ENCODE measurements around the gene SUSD5. TPM values are rescaled to one million over a fixed set of nuclear protein-coding genes. Genes with fewer than 3 reads are reported as not detected.

SUSD5 gene
- total RNA-seq (not detected), polyA plus RNA-seq (under 1 TPM in 1 of 2 donors, not detected in 1; 0.25 TPM), total RNA-seq (not detected)

DNA sequence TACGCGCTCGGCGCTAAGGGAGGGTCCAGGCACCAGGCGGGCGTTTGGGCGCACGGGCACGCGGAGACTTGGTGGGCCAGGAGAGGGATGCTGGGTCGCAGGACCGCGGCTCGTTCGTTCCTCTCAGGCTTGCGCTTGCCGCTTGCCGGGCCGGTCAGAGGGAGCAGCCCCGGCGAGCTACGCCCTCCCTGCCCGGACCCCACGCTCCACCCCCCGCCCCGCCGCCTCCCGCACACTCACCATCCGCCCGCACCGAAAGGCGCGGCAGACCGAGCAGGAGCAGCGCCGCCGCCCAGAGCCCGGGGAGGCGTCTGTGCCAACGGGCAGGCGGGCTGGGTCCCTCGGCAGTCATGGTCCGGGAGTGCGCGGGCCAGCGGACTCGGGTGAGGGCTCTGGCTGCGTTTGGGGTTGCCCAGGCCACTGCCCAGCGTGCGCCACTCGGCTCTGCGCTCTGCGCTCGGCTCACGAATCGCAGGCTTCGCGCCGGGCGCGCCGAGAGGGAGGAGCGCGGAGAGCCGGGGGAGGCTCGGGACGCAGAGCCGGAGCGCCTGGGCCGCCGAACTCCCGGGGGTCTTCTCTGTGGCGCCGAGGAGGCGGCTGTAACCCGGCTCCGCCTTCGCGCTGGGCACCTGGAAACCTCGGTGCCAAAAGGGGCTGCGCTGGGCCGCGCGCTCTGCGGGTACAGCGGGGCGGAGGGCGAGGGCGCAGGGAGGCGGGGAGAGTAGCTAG is at the start of gene SUSD5:
Gene SUSD5 (minus strand): TSS at position 365 of the 729 bp plus-strand sequence. CDS start 13 bp downstream, at position 352.
- intact Hi-C loops (cut with micrococcal nuclease) = no loop called here
- H3K4me3 Mint-ChIP-seq = peak within 1 kb of the TSS in 5 of 10 donors; percentile 7 to 62 (median 26)
- no peaks in the 10 kb centered on the region for H3K36me3 Mint-ChIP-seq
- DNase-seq = no peak
- H3K27ac Mint-ChIP-seq = peak within 1 kb of the TSS in 1 of 9 donors; percentile 35
- CTCF ChIA-PET = no interaction called here
- H3K9me3 ChIP-seq (ENCODE audit: control insufficient read depth in 2 of 3, low read length in 3 of 3) = no peaks in the 10 kb centered on the region
- H3K4me1 ChIP-seq (ENCODE audit: control insufficient read depth in 2 of 2, insufficient read depth in 2 of 2, low read length in 2 of 2) = no peaks in the 10 kb centered on the region
- POLR2A ChIA-PET = no interaction called here
- no peak within 1 kb of the TSS for H3K4me3 ChIP-seq (ENCODE audit: low read length)
- no peak within 1 kb of the TSS for H3K27ac ChIP-seq (ENCODE audit: low read depth, low read length)
- peaks cover 0 to 2% (median 0%) of the 10 kb centered on the region in 11 donors for H3K9me3 Mint-ChIP-seq
- H3K4me1 Mint-ChIP-seq = peaks cover 0 to 15% (median 10%) of the 10 kb centered on the region in 7 donors
- H3K27me3 Mint-ChIP-seq = peaks cover 54 to 78% (median 57%) of the 10 kb centered on the region in 5 donors
- no peak for ATAC-seq
- H3K36me3 ChIP-seq (ENCODE audit: control insufficient read depth in 2 of 3, insufficient read depth in 3 of 3, low read length in 3 of 3) = no peaks in the 10 kb centered on the region
- no peaks in the 10 kb centered on the region for H3K27me3 ChIP-seq (ENCODE audit: control insufficient read depth in 2 of 2, insufficient read depth in 2 of 2, low read length in 2 of 2)

DNA sequence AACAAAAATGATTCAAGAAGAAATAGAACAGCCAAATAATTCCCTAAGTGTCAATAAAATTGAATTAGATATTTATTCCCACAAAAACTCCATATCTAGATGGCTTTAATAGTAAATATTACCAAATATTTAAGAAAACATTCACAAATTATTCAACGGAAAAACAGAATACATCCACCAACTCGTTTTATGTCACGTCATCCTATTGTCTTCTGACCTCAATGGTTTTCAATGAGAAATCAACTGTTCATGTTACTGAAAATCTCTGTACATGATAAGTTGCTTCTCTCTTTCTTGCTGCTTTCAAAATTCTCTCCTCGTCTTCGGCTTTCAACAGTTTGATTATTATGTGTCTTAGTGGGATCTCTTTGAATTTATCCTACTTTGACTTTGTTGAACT is 41.5 kb upstream of the SUSD5 start:
- H3K36me3 ChIP-seq (ENCODE audit: control insufficient read depth in 2 of 3, insufficient read depth in 3 of 3, low read length in 3 of 3) = no peaks in the 10 kb centered on the region
- intact Hi-C loops (cut with micrococcal nuclease) = no loop called here
- no peak overlapping the region for H3K27ac ChIP-seq (ENCODE audit: low read depth, low read length)
- Mint-ChIP-seq H3K4me3 (no peak overlapping the region), H3K9me3 (peaks cover 0 to 15% (median 3%) of the 10 kb centered on the region in 11 donors), H3K27me3 (peaks cover 0 to 12% (median 9%) of the 10 kb centered on the region in 5 donors), H3K36me3 (no peaks in the 10 kb centered on the region), H3K4me1 (no peaks in the 10 kb centered on the region), H3K27ac (no peak overlapping the region)
- no peak for ATAC-seq
- H3K4me1 ChIP-seq (ENCODE audit: control insufficient read depth in 2 of 2, insufficient read depth in 2 of 2, low read length in 2 of 2) = no peaks in the 10 kb centered on the region
- no peaks in the 10 kb centered on the region for H3K27me3 ChIP-seq (ENCODE audit: control insufficient read depth in 2 of 2, insufficient read depth in 2 of 2, low read length in 2 of 2)
- no peak overlapping the region for H3K4me3 ChIP-seq (ENCODE audit: low read length)
- CTCF ChIA-PET = no interaction called here
- POLR2A ChIA-PET = no interaction called here
- H3K9me3 ChIP-seq (ENCODE audit: control insufficient read depth in 2 of 3, low read length in 3 of 3) = no peaks in the 10 kb centered on the region
- DNase-seq = no peak

DNA sequence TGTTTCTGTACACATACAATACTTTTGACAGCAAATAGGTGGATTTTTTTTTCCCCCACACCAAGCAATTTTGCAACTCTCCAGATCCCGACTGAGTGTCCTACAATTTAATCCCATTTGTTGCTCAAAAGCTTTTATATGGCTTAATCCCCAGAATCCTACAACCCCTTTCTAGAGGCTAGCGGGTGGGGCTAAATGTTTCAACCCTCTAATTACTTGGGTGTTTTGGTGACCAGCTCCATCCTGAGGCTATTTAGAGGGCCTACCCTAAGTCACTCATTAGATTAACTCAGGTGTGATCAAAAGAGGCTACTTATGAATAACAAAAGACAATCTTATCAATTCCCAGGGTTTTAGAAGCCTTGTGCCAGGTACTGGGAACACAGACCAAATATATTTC is 37.6 kb upstream of the SUSD5 start:
- Histone ChIP-seq H3K9me3 (ENCODE audit: control insufficient read depth in 2 of 3, low read length in 3 of 3) (no peaks in the 10 kb centered on the region), H3K27me3 (ENCODE audit: control insufficient read depth in 2 of 2, insufficient read depth in 2 of 2, low read length in 2 of 2) (no peaks in the 10 kb centered on the region), H3K36me3 (ENCODE audit: control insufficient read depth in 2 of 3, insufficient read depth in 3 of 3, low read length in 3 of 3) (no peaks in the 10 kb centered on the region), H3K4me1 (ENCODE audit: control insufficient read depth in 2 of 2, insufficient read depth in 2 of 2, low read length in 2 of 2) (no peaks in the 10 kb centered on the region), H3K4me3 (ENCODE audit: low read length) (no peak overlapping the region), H3K27ac (ENCODE audit: low read depth, low read length) (no peak overlapping the region)
- no peaks in the 10 kb centered on the region for H3K36me3 Mint-ChIP-seq
- no peaks in the 10 kb centered on the region for H3K9me3 Mint-ChIP-seq
- no peak for ATAC-seq
- no peaks in the 10 kb centered on the region for H3K4me1 Mint-ChIP-seq
- POLR2A ChIA-PET = no interaction called here
- CTCF ChIA-PET = no interaction called here
- H3K27me3 Mint-ChIP-seq = peaks cover 5 to 30% (median 10%) of the 10 kb centered on the region in 5 donors
- intact Hi-C loops (cut with micrococcal nuclease) = no loop called here
- no peak for DNase-seq
- H3K4me3 Mint-ChIP-seq = no peak overlapping the region
- H3K27ac Mint-ChIP-seq = no peak overlapping the region

DNA sequence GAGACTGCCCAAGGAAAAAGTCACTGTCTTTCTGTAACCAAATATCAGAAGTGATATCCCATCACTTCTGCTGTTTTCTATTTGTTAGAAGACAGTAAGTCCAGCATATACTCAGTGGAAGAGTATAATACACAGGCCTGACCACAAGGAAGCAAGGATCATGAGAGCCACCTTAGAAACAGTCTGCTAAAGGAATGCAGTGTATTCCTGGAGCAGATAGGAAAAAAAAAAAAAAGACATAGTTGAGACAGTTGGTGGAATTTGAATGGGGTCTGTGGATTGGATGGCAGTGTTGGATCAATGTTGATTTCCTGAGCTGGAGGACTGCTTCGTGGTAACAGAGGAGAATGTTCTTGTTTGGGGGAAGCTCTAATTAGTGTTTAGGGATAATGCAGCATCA is 32.1 kb upstream of the SUSD5 start:
- H3K9me3 Mint-ChIP-seq = peaks cover 0 to 4% (median 0%) of the 10 kb centered on the region in 11 donors
- CTCF ChIA-PET = interaction anchor here (0.7 kb wide), 1 partner anchor 9 kb away, joined by 9 read pairs; no protein-coding TSS in a partner anchor
- H3K9me3 ChIP-seq (ENCODE audit: control insufficient read depth in 2 of 3, low read length in 3 of 3) = no peaks in the 10 kb centered on the region
- ATAC-seq (no peak), DNase-seq (no peak)
- H3K36me3 Mint-ChIP-seq = no peaks in the 10 kb centered on the region
- H3K27me3 ChIP-seq (ENCODE audit: control insufficient read depth in 2 of 2, insufficient read depth in 2 of 2, low read length in 2 of 2) = no peaks in the 10 kb centered on the region
- H3K27ac ChIP-seq (ENCODE audit: low read depth, low read length) = no peak overlapping the region
- no peaks in the 10 kb centered on the region for H3K4me1 Mint-ChIP-seq
- intact Hi-C loops (cut with micrococcal nuclease) = loop anchor here in 1 of 2 donors (5.0 kb wide), 1 partner anchor 118 kb away; no protein-coding TSS in a partner anchor
- no peaks in the 10 kb centered on the region for H3K4me1 ChIP-seq (ENCODE audit: control insufficient read depth in 2 of 2, insufficient read depth in 2 of 2, low read length in 2 of 2)
- H3K36me3 ChIP-seq (ENCODE audit: control insufficient read depth in 2 of 3, insufficient read depth in 3 of 3, low read length in 3 of 3) = no peaks in the 10 kb centered on the region
- no peak overlapping the region for H3K27ac Mint-ChIP-seq
- H3K4me3 ChIP-seq (ENCODE audit: low read length) = no peak overlapping the region
- POLR2A ChIA-PET = no interaction called here
- peaks cover 10 to 53% (median 14%) of the 10 kb centered on the region in 5 donors for H3K27me3 Mint-ChIP-seq
- no peak overlapping the region for H3K4me3 Mint-ChIP-seq

DNA sequence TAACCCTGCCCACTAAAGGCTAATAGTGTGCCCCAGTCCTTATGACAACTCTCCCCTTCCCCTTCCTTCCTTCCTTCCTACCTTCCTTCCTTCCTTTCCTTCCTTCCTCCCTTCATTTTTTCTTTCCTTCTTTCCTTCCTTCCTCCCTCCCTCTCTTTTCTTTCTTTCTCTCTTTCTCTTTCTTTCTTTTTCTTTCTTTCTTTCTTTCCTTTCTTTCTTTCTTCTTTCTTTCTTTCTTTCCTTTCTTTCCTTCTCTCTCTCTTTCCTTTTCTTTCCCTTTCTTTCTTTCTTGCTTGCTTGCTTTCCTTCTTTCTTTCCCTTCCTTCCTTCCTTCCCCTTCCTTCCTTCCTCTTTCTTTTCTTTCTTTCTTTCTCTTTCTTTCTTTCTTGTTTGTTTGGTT is 28.2 kb upstream of the SUSD5 start:
- Mint-ChIP-seq H3K27me3 (peaks cover 5 to 36% (median 29%) of the 10 kb centered on the region in 5 donors), H3K4me1 (no peaks in the 10 kb centered on the region), H3K36me3 (no peaks in the 10 kb centered on the region), H3K4me3 (no peak overlapping the region), H3K9me3 (peaks cover 0 to 4% (median 0%) of the 10 kb centered on the region in 11 donors), H3K27ac (no peak overlapping the region)
- H3K27ac ChIP-seq (ENCODE audit: low read depth, low read length) = no peak overlapping the region
- ChIA-PET POLR2A (no interaction called here), CTCF (no interaction called here)
- no peak for DNase-seq
- no peak overlapping the region for H3K4me3 ChIP-seq (ENCODE audit: low read length)
- H3K27me3 ChIP-seq (ENCODE audit: control insufficient read depth in 2 of 2, insufficient read depth in 2 of 2, low read length in 2 of 2) = no peaks in the 10 kb centered on the region
- H3K36me3 ChIP-seq (ENCODE audit: control insufficient read depth in 2 of 3, insufficient read depth in 3 of 3, low read length in 3 of 3) = no peaks in the 10 kb centered on the region
- no peak for ATAC-seq
- H3K4me1 ChIP-seq (ENCODE audit: control insufficient read depth in 2 of 2, insufficient read depth in 2 of 2, low read length in 2 of 2) = no peaks in the 10 kb centered on the region
- H3K9me3 ChIP-seq (ENCODE audit: control insufficient read depth in 2 of 3, low read length in 3 of 3) = no peaks in the 10 kb centered on the region
- intact Hi-C loops (cut with micrococcal nuclease) = no loop called here

DNA sequence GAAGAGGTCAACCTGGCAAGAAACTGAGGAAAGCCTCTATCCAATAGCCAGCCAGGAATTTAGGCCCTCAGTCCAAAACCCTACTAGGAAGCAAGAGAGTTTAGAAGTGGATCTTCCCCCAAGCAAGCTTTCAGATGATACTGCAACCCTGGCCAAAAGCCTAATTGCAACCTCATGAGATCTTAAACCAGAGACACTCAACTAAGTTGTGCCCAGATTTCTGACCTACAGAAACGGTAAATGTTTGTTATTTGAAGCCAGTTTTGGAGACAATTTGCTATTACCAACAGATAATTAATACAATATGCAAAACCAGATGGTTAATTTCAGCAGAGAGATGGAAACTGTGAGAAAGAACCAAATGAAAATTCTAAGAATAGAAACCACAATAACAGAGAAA is 21.7 kb upstream of the SUSD5 start:
- H3K4me1 Mint-ChIP-seq = no peaks in the 10 kb centered on the region
- intact Hi-C loops (cut with micrococcal nuclease) = no loop called here
- ChIA-PET CTCF (no interaction called here), POLR2A (no interaction called here)
- H3K36me3 ChIP-seq (ENCODE audit: control insufficient read depth in 2 of 3, insufficient read depth in 3 of 3, low read length in 3 of 3) = no peaks in the 10 kb centered on the region
- peaks cover 21 to 49% (median 32%) of the 10 kb centered on the region in 5 donors for H3K27me3 Mint-ChIP-seq
- no peak overlapping the region for H3K4me3 ChIP-seq (ENCODE audit: low read length)
- no peak overlapping the region for H3K27ac ChIP-seq (ENCODE audit: low read depth, low read length)
- H3K9me3 ChIP-seq (ENCODE audit: control insufficient read depth in 2 of 3, low read length in 3 of 3) = no peaks in the 10 kb centered on the region
- H3K27ac Mint-ChIP-seq = no peak overlapping the region
- no peaks in the 10 kb centered on the region for H3K4me1 ChIP-seq (ENCODE audit: control insufficient read depth in 2 of 2, insufficient read depth in 2 of 2, low read length in 2 of 2)
- no peaks in the 10 kb centered on the region for H3K27me3 ChIP-seq (ENCODE audit: control insufficient read depth in 2 of 2, insufficient read depth in 2 of 2, low read length in 2 of 2)
- ATAC-seq = no peak
- H3K36me3 Mint-ChIP-seq = peaks cover 0 to 4% (median 0%) of the 10 kb centered on the region in 5 donors
- DNase-seq = no peak
- no peak overlapping the region for H3K4me3 Mint-ChIP-seq
- peaks cover 0 to 21% (median 4%) of the 10 kb centered on the region in 11 donors for H3K9me3 Mint-ChIP-seq

DNA sequence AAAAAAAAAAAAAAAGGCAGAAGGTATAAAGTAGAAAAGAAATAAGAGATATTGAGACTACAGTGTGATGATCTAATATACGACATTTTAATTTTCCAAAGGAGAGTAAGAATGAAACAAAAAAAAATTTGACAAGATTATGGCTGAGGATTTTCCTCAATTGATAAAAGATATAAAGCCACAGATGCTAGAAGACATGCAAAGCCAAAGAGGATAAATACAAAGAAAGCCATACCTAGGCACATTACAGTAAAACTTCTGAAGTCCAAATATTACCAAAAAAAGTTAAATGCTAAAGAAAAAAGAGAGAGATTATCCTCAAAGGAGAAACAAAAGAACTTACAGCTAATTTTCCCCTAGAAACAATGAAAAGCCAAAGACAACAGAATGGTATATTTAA is 20.3 kb upstream of the SUSD5 start:
- no peaks in the 10 kb centered on the region for H3K4me1 Mint-ChIP-seq

More for the DNA sequence above, 20.3 kb upstream of the SUSD5 start:
- no peaks in the 10 kb centered on the region for H3K4me1 ChIP-seq (ENCODE audit: control insufficient read depth in 2 of 2, insufficient read depth in 2 of 2, low read length in 2 of 2)
- no peak overlapping the region for H3K27ac Mint-ChIP-seq
- H3K36me3 Mint-ChIP-seq = peaks cover 0 to 4% (median 0%) of the 10 kb centered on the region in 5 donors
- peaks cover 0 to 21% (median 4%) of the 10 kb centered on the region in 11 donors for H3K9me3 Mint-ChIP-seq
- no peaks in the 10 kb centered on the region for H3K36me3 ChIP-seq (ENCODE audit: control insufficient read depth in 2 of 3, insufficient read depth in 3 of 3, low read length in 3 of 3)
- POLR2A ChIA-PET = no interaction called here
- CTCF ChIA-PET = no interaction called here
- no peak for ATAC-seq
- intact Hi-C loops (cut with micrococcal nuclease) = no loop called here
- no peak overlapping the region for H3K27ac ChIP-seq (ENCODE audit: low read depth, low read length)
- no peaks in the 10 kb centered on the region for H3K9me3 ChIP-seq (ENCODE audit: control insufficient read depth in 2 of 3, low read length in 3 of 3)
- H3K4me3 ChIP-seq (ENCODE audit: low read length) = no peak overlapping the region
- no peak overlapping the region for H3K4me3 Mint-ChIP-seq
- peaks cover 25 to 50% (median 26%) of the 10 kb centered on the region in 5 donors for H3K27me3 Mint-ChIP-seq
- DNase-seq = no peak
- H3K27me3 ChIP-seq (ENCODE audit: control insufficient read depth in 2 of 2, insufficient read depth in 2 of 2, low read length in 2 of 2) = no peaks in the 10 kb centered on the region

All from naive thymus-derived CD4-positive, alpha-beta T cell (primary cell).